HG03432 (cell line): ENCODE measurements around the gene SMAP2.

Experiments
- ATAC-seq: cut with Tn5 transposase; IDR thresholded peaks from one replicate; pipeline ENCODE4 v1.9.1; 2021; ENCODE audit warnings: mild to moderate bottlenecking, moderate library complexity; ENCODE audit not compliant: unreplicated experiment

Gene SMAP2

GRCh38 chr1:40413527-40414252 is 40.2 kb downstream of the SMAP2 start:
- ATAC-seq: no peak

GRCh38 chr1:40414331-40414730 is 40.8 kb downstream of the SMAP2 start:
- ATAC-seq: no peak

DNA sequence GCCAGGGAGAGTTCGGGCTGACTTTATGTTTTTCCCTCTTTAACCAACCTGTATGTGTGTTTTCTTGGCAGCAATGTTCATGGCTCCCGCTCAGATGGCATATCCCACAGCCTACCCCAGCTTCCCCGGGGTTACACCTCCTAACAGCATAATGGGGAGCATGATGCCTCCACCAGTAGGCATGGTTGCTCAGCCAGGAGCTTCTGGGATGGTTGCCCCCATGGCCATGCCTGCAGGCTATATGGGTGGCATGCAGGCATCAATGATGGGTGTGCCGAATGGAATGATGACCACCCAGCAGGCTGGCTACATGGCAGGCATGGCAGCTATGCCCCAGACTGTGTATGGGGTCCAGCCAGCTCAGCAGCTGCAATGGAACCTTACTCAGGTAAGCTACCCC is 43.2 kb downstream of the SMAP2 start:
- no peak for ATAC-seq

- ATAC-seq: no peak
These were observed 48.2 kb downstream of the SMAP2 start for GRCh38 chr1:40421431-40422384.

DNA sequence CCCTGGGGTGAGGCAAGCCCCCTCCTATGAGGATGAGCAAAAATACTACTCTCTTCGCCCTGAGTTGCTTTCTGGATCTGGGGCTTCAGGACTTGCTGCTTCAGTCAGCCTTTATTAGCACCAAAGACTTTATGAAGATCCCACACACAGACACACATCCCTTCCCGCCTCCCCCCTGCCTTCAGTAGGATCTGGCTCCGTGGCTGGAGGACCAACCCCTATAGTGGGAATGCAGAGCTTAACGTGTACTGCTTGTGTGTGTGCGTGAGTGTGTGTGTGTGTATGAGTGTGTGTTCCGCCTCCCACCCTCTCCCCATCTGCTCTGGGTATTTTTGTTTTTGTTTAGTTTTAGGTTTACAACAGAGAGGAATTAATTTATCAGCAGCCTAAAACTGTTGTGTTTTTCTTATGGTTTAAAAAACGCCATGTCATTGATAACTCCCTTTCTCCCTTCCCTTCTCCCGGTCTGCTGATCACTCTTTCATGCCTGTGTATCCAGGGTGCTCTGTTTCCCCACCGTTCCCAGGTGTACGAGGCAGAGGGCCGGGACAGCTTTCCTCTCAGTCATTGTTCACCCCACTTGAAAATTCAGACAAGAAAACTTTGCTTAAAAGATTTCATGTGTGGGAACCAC is 49.2 kb downstream of the SMAP2 start:
- no peak for ATAC-seq

- ATAC-seq: no peak
These were observed 49.7 kb downstream of the SMAP2 start for GRCh38 chr1:40423264-40423642.

DNA sequence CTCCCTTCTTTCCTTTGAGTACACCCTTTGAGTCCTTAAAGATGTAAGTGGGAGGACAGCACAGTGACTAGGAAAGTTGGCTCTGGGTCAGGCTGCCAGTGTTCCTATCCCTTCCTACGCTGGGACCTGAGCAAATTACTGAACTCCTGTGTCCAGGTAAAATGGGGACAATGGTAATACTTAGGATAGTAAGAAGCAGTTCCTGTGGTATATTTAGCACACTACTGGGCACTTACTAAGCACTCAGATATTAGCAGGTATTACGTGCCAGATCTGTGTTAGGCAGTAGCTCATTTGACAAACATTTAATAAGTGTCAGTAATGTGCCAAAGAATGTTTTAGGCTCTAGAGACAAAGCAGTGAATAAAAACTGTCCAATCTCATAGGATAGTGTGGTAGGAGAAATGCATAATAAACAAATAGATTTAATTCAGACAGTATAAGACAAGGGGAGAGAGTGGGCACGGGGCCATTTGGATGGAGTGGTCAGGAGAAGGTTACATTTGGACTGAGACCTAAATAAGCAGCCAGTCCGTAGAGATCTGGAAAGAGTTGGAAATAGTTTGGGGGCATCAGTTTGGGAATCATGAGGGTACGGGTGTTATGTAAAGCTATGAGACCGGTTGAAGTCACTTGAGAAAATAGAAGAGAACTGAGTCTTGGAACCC is 50.6 kb downstream of the SMAP2 start:
- no peak for ATAC-seq

GRCh38 chr1:40425198-40425597 is 51.7 kb downstream of the SMAP2 start:
- no peak for ATAC-seq

DNA sequence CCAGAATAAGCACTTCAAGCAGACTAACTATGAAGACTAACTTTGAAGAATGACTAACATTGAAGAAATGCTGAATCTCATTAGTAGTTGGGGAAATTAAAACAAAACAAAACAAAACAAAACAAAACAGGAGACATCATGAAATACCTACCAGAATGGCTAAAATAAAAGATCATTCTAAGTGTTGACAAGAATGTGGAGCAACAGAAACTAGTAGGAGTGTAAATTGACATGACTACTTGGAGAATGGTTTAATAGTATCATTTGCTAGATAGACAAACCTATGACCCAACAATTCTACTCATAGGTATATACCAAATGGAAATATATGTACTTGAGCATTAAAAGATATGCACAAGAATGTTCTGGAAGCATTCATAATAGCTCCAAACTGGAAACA is 57.9 kb downstream of the SMAP2 start:
- ATAC-seq: no peak

- no peak for ATAC-seq
These were observed 59.3 kb downstream of the SMAP2 start for GRCh38 chr1:40432644-40433390.

GRCh38 chr1:40435471-40435870 is 61.9 kb downstream of the SMAP2 start:
- no peak for ATAC-seq

DNA sequence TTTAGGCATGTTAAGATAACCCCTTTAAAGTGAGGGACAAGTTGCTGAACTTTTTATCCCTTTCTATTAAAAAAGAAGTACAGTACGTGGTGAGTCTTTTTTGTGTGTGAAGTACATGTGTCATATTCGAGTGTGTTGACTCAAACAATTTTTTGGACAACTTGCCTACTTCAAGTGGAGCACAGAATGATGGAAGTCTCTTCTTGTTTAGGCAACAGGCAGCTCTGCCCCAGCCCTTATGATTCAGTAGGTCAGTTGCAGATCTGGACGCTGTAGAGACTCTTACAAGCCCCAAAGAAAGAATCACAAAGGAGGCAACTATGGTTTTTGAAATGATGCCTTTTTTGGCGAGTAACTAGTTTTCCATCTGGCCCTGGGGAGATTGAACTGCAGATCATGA is 62.3 kb downstream of the SMAP2 start:
- no peak for ATAC-seq

DNA sequence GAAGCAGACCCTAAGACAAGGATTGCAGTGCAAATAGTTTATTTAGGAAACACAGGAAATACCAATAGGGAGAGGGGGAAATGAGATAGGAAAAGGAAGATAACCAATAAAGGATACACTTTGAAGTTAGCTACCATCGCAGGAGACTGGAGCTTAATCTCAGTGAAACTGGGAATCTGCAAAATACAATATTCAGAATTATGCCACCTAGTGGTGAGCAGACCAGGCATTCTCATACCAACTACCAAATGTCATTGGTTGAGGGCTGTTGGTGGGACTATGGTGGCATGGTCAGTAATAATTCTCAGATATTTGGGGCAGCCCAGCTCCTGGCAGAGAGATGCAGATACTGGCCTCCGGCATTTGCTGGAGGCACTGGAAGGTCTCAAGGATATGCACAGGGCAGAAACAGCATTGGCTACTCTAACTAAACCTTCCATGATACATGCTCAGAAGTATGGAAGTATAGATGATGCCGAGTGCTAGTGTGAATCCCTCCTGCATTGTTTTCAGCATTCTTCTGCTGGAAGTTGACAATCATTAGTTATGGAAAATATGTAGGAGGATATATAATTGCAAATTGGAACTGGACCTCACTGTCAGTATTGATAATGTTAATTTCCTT is 65.0 kb downstream of the SMAP2 start:
- ATAC-seq: no peak

GRCh38 chr1:40439247-40439646 is 65.7 kb downstream of the SMAP2 start:
- no peak for ATAC-seq

DNA sequence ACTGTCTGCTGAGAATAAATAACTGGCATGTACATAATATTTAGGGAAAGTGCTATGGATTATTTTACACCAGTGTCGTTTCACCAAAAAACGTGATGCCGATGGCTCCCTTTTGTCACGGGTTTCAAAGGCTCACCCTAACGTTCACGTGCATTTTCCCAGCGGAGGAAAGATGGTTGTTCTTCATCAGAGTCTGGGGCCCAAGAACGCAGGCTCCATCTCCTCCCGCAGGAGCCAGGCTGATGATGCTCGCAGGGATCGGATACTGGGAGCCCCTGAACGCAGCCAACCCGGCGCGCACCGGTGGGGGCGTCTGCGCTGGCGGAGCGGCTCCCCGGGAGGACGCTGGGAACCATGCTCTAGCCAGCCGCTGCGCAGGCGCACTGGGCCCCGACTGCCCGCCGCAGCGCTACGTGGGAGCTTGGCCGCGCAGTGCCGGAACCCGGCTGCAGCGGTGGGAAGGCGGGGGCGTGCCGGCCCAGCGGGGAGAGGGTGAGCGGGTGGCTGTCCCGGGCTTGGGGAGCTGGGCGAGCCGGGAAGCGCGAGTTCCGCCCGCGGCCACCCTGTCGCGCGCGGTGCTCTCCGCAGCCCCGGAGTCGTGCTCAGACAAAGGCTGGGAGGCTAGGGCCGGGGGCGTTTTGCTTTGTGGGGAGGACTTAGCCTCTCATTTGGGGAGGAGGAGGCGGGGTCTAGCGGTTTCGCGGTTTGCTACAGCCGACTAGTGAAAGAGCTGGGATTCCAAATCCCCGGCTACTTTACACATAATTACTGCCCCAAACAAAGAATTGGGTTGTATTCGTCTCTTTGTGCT is 76.4 kb downstream of the SMAP2 start, which contains the start of gene ZFP69B:
Gene ZFP69B (plus strand): TSS at position 793 of the 811 bp plus-strand sequence. CDS start 486 bp downstream, outside the sequence.
- ATAC-seq: peak; percentile 90

- ATAC-seq: peak; percentile 40
These were observed 77.1 kb downstream of the SMAP2 start for GRCh38 chr1:40450495-40451237.

- ATAC-seq: no peak
These were observed 77.7 kb downstream of the SMAP2 start for GRCh38 chr1:40451238-40451585.

- ATAC-seq: no peak
These were observed 81.3 kb downstream of the SMAP2 start for GRCh38 chr1:40454873-40455272.
